OCI-LY1 (cell line): ENCODE results near the gene LRRC8E.

ENCODE experiments used
- H2AFZ ChIP-seq: fragments of 200-600 bp; sonication (generic), shearing (Covaris generic); 2 replicates; pipeline ENCODE4 v1.6.0; 2014; ENCODE audit warnings: antibody characterized with exemption, mild to moderate bottlenecking, low read length
- H3F3A ChIP-seq: fragments of 200-600 bp; sonication (generic), shearing (Covaris generic); 2 replicates; pipeline ENCODE4 v1.6.0; 2014; ENCODE audit warnings: mild to moderate bottlenecking, antibody characterized with exemption, low read length, moderate library complexity; ENCODE audit not compliant: insufficient read depth
- H3K27ac ChIP-seq: fragments of 200-600 bp; sonication (generic); 2 replicates; pipeline ENCODE4 v1.5.1; 2014; ENCODE audit warnings: low read length, mixed run types, mild to moderate bottlenecking, low read depth; ENCODE audit not compliant: poor library complexity, severe bottlenecking
- H3K27me3 ChIP-seq: fragments of 200-600 bp; sonication (generic); 2 replicates; pipeline ENCODE4 v1.6.0; 2014; ENCODE audit warnings: antibody characterized with exemption, mild to moderate bottlenecking, low read length, moderate library complexity; ENCODE audit not compliant: insufficient read depth
- H3K36me3 ChIP-seq: fragments of 200-600 bp; sonication (generic); 2 replicates; pipeline ENCODE4 v1.6.1; 2014; ENCODE audit warnings: mild to moderate bottlenecking, antibody characterized with exemption, low read length, moderate library complexity, mixed read lengths; ENCODE audit not compliant: insufficient read depth
- H3K4me1 ChIP-seq: fragments of 200-600 bp; sonication (generic); 2 replicates; pipeline ENCODE4 v1.5.1; 2014; ENCODE audit warnings: mild to moderate bottlenecking, low read length, moderate library complexity; ENCODE audit not compliant: insufficient read depth, severe bottlenecking
- H3K4me2 ChIP-seq: fragments of 200-600 bp; sonication (generic), shearing (Covaris generic); 2 replicates; pipeline ENCODE4 v1.6.1; 2014; ENCODE audit warnings: low read length
- H3K4me3 ChIP-seq: fragments of 200-600 bp; sonication (generic); 2 replicates; pipeline ENCODE4 v1.5.1; 2014; ENCODE audit warnings: low read length, low read depth, mild to moderate bottlenecking, mixed read lengths; ENCODE audit not compliant: poor library complexity, severe bottlenecking
- H3K79me2 ChIP-seq: fragments of 200-600 bp; shearing (Covaris generic); 2 replicates; pipeline ENCODE4 v1.6.1; 2016; ENCODE audit warnings: mixed run types, low read length, mixed read lengths; ENCODE audit not compliant: insufficient read depth
- H3K9ac ChIP-seq: fragments of 200-600 bp; sonication (generic), shearing (Covaris generic); 2 replicates; pipeline ENCODE4 v1.6.1; 2014; ENCODE audit warnings: mild to moderate bottlenecking, low read length, mixed read lengths
- H3K9me2 ChIP-seq: fragments of 200-600 bp; sonication (generic), shearing (Covaris generic); 2 replicates; pipeline ENCODE4 v1.6.1; 2014; ENCODE audit warnings: low read depth, mild to moderate bottlenecking, low read length, mixed read lengths
- H3K9me3 ChIP-seq: fragments of 200-600 bp; shearing (Covaris generic); 2 replicates; pipeline ENCODE4 v1.6.1; 2014; ENCODE audit warnings: low read length, mixed read lengths
- H4K20me1 ChIP-seq: fragments of 200-600 bp; sonication (generic), shearing (Covaris generic); 2 replicates; pipeline ENCODE4 v1.6.0; 2016; ENCODE audit warnings: mild to moderate bottlenecking, low read length; ENCODE audit not compliant: insufficient read depth
- EZH2 ChIP-seq: fragments of 200-600 bp; sonication (generic), shearing (Covaris generic); IDR thresholded peaks from 2 replicates; pipeline ENCODE4 v1.8.0; 2017; ENCODE audit warnings: borderline replicate concordance, mixed run types, mild to moderate bottlenecking, antibody characterized with exemption, low read length, moderate library complexity, mixed read lengths
- TF ChIP-seq, protein P1 (sequence below): fragments of 200-600 bp; sonication (generic), shearing (Covaris generic); IDR thresholded peaks from 2 replicates; pipeline ENCODE4 v1.5.1; 2017; ENCODE audit warnings: mild to moderate bottlenecking, antibody characterized with exemption, low read length, moderate library complexity, mixed read lengths

Gene LRRC8E

DNA sequence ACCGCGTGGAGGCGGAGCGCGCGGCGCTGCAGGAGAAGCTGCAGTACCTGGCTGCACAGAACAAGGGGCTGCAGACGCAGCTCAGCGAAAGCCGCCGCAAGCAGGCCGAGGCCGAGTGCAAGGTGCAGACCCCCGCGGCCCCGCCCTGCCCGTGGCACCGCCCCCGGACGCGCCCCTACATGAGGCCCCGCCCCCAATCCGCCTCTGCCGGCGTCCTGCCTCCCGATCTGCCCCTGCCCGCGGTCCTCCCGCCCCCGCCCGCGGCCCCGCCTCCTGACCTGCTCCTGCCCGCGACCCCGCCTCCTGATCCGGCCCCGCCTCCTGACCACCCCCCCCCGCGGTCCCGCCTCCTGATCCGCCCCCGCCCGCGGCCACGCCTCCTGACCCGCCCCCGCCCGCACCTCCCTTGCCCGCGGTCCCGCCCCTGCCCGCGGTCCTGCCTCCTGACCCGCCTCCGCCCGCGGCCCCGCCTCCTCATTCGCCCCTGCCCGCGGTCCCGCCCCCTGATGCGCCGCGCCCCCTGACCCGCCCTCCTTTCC lies 25.8 kb upstream of the LRRC8E start:
- H3K9me2 ChIP-seq = no peaks in the 10 kb centered on the region
- no peaks in the 10 kb centered on the region for H3K79me2 ChIP-seq
- H3K4me1 ChIP-seq = peaks cover 12% of the 10 kb centered on the region
- H3K27me3 ChIP-seq = no peaks in the 10 kb centered on the region; the same call in 1 of the 2 replicates
- H3F3A ChIP-seq = no peaks in the 10 kb centered on the region
- no peaks in the 10 kb centered on the region for H3K36me3 ChIP-seq
- TF ChIP-seq EZH2 = no peak
- TF ChIP-seq, protein P1, sequence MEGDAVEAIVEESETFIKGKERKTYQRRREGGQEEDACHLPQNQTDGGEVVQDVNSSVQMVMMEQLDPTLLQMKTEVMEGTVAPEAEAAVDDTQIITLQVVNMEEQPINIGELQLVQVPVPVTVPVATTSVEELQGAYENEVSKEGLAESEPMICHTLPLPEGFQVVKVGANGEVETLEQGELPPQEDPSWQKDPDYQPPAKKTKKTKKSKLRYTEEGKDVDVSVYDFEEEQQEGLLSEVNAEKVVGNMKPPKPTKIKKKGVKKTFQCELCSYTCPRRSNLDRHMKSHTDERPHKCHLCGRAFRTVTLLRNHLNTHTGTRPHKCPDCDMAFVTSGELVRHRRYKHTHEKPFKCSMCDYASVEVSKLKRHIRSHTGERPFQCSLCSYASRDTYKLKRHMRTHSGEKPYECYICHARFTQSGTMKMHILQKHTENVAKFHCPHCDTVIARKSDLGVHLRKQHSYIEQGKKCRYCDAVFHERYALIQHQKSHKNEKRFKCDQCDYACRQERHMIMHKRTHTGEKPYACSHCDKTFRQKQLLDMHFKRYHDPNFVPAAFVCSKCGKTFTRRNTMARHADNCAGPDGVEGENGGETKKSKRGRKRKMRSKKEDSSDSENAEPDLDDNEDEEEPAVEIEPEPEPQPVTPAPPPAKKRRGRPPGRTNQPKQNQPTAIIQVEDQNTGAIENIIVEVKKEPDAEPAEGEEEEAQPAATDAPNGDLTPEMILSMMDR = no peak
- H3K9ac ChIP-seq = no peak overlapping the region
- H3K4me2 ChIP-seq = no peak overlapping the region
- no peak overlapping the region for H3K4me3 ChIP-seq
- no peak overlapping the region for H3K27ac ChIP-seq
- no peaks in the 10 kb centered on the region for H4K20me1 ChIP-seq
- H2AFZ ChIP-seq = no peak overlapping the region
- H3K9me3 ChIP-seq = no peaks in the 10 kb centered on the region

GRCh38 chr19:7863157-7863970 lies 24.9 kb upstream of the LRRC8E start:
- Histone ChIP-seq H4K20me1 (no peaks in the 10 kb centered on the region), H3K79me2 (no peaks in the 10 kb centered on the region), H3K4me3 (no peak overlapping the region), H2AFZ (no peak overlapping the region), H3K9me3 (no peaks in the 10 kb centered on the region), H3K9ac (no peak overlapping the region), H3K4me2 (no peak overlapping the region), H3K4me1 (peaks cover 9% of the 10 kb centered on the region), H3K27me3 (no peaks in the 10 kb centered on the region; the same call in 1 of the 2 replicates), H3F3A (no peaks in the 10 kb centered on the region), H3K9me2 (no peaks in the 10 kb centered on the region), H3K36me3 (no peaks in the 10 kb centered on the region), H3K27ac (no peak overlapping the region)
- TF ChIP-seq EZH2 = no peak
- TF ChIP-seq, protein P1 = no peak

GRCh38 chr19:7863971-7864689 lies 24.2 kb upstream of the LRRC8E start:
- Histone ChIP-seq H3K36me3 (no peaks in the 10 kb centered on the region), H3K9ac (no peak overlapping the region), H3K9me2 (no peaks in the 10 kb centered on the region), H4K20me1 (no peaks in the 10 kb centered on the region), H3F3A (no peaks in the 10 kb centered on the region), H2AFZ (no peak overlapping the region), H3K27ac (no peak overlapping the region), H3K4me1 (peaks cover 12% of the 10 kb centered on the region), H3K4me3 (no peak overlapping the region), H3K79me2 (no peaks in the 10 kb centered on the region), H3K27me3 (no peaks in the 10 kb centered on the region; the same call in 1 of the 2 replicates), H3K9me3 (no peaks in the 10 kb centered on the region), H3K4me2 (no peak overlapping the region)
- no peak for TF ChIP-seq EZH2
- TF ChIP-seq, protein P1 = no peak
